Neuronal stem cell (in vitro differentiated cells): ENCODE results near the gene INO80E.
A peak's percentile ranks its signal among the peaks of the same experiment; 100 is the strongest.

Source experiments
- DNase-seq: peaks from one replicate; pipeline ENCODE4 v3.0.0-alpha.2; 2013; ENCODE audit warnings: low spot score
- H2AFZ ChIP-seq: one replicate; pipeline ENCODE4 v1.6.1; 2013; ENCODE audit warnings: mild to moderate bottlenecking, low read length, inconsistent platforms
- H2AK5ac ChIP-seq: 2 replicates; pipeline ENCODE4 v1.6.1; 2013; ENCODE audit warnings: low read depth, mild to moderate bottlenecking, inconsistent platforms, low read length, moderate library complexity, mixed read lengths
- H2BK120ac ChIP-seq: 2 replicates; pipeline ENCODE4 v1.6.1; 2013; ENCODE audit warnings: low read depth, mild to moderate bottlenecking, inconsistent platforms, low read length, moderate library complexity, mixed read lengths
- H2BK12ac ChIP-seq: one replicate; pipeline ENCODE4 v1.6.1; 2013; ENCODE audit warnings: low read length, inconsistent platforms
- H2BK15ac ChIP-seq: 2 replicates; pipeline ENCODE4 v1.6.1; 2013; ENCODE audit warnings: mild to moderate bottlenecking, low read length, inconsistent platforms, mixed read lengths
- H2BK5ac ChIP-seq: one replicate; pipeline ENCODE4 v1.6.1; 2013; ENCODE audit warnings: inconsistent platforms, mild to moderate bottlenecking, low read length, moderate library complexity
- H3K14ac ChIP-seq: one replicate; pipeline ENCODE4 v1.6.1; 2013; ENCODE audit warnings: low read length, inconsistent platforms
- H3K18ac ChIP-seq: 2 replicates; pipeline ENCODE4 v1.6.1; 2013; ENCODE audit warnings: low read length, inconsistent platforms
- H3K23ac ChIP-seq: 2 replicates; pipeline ENCODE4 v1.6.1; 2013; ENCODE audit warnings: low read depth, mild to moderate bottlenecking, mixed read lengths, low read length, inconsistent platforms; ENCODE audit not compliant: poor library complexity
- H3K27ac ChIP-seq: replicated peaks from 3 replicates; pipeline ENCODE4 v1.5.1; 2013; ENCODE audit warnings: low read length, inconsistent platforms
- H3K27me3 ChIP-seq, 3 experiments: 2 replicates each; pipeline ENCODE4 v1.6.1; 2013; ENCODE audit warnings: low read length in 3 of 3, mild to moderate bottlenecking in 2 of 3, inconsistent platforms in 1 of 3, low read depth in 1 of 3, mixed read lengths in 1 of 3, moderate library complexity in 1 of 3; ENCODE audit not compliant: control insufficient read depth in 3 of 3, insufficient read depth in 3 of 3
- H3K36me3 ChIP-seq, 2 donors: replicated peaks in 1 of 2; 2 replicates each; pipeline ENCODE4 v1.6.1; 2013; ENCODE audit warnings: low read length in 2 of 2; ENCODE audit not compliant: control insufficient read depth in 2 of 2, insufficient read depth in 2 of 2
- H3K4ac ChIP-seq: 2 replicates; pipeline ENCODE4 v1.6.1; 2013; ENCODE audit warnings: inconsistent platforms, mild to moderate bottlenecking, low read length, moderate library complexity
- H3K4me1 ChIP-seq, 2 donors: 1 replicate in 1 of 2; 2 replicates in 1 of 2; pipeline ENCODE4 v1.6.1; 2013; ENCODE audit warnings: low read length in 2 of 2, low read depth in 1 of 2; ENCODE audit not compliant: control insufficient read depth in 2 of 2, insufficient read depth in 1 of 2
- H3K4me2 ChIP-seq: one replicate; pipeline ENCODE4 v1.6.1; 2013; ENCODE audit warnings: mild to moderate bottlenecking, low read length, inconsistent platforms; ENCODE audit not compliant: insufficient read depth, poor library complexity, severe bottlenecking
- H3K4me3 ChIP-seq, 2 donors: 2 replicates each; pipeline ENCODE4 v1.5.1; 2013; ENCODE audit warnings: low read length in 2 of 2, mild to moderate bottlenecking in 2 of 2, inconsistent platforms in 1 of 2, moderate library complexity in 1 of 2
- H3K79me1 ChIP-seq: one replicate; pipeline ENCODE4 v1.6.1; 2013; ENCODE audit warnings: low read depth, mild to moderate bottlenecking, inconsistent platforms, low read length, moderate library complexity
- H3K9ac ChIP-seq: one replicate; pipeline ENCODE4 v1.6.1; 2013; ENCODE audit warnings: mild to moderate bottlenecking, low read depth, low read length, inconsistent platforms; ENCODE audit not compliant: poor library complexity
- H3K9me3 ChIP-seq, 2 donors: replicated peaks in 1 of 2; 2 replicates each; pipeline versions ENCODE3 to v1.6.1; 2013; ENCODE audit warnings: low read length in 2 of 2, mild to moderate bottlenecking in 2 of 2, inconsistent platforms in 1 of 2, low read depth in 1 of 2, mixed read lengths in 1 of 2, moderate library complexity in 1 of 2; ENCODE audit not compliant: control insufficient read depth in 2 of 2, insufficient read depth in 1 of 2
- H4K8ac ChIP-seq: one replicate; pipeline ENCODE4 v1.6.1; 2013; ENCODE audit warnings: low read depth, mild to moderate bottlenecking, inconsistent platforms, low read length, moderate library complexity
- H4K91ac ChIP-seq: one replicate; pipeline ENCODE4 v1.6.1; 2013; ENCODE audit warnings: low read length, low read depth, mild to moderate bottlenecking, inconsistent platforms; ENCODE audit not compliant: poor library complexity
- WGBS, 2 donors: extraction: QIAGEN DNeasy Blood & Tissue Kit; methylation state at CpG; one replicate each; pipeline ENCODE4 v1.1.7; 2013; ENCODE audit warnings: missing lambda C conversion rate in 2 of 2, mixed read lengths in 1 of 2; ENCODE audit not compliant: insufficient read length in 2 of 2, insufficient replicate concordance in 1 of 2; ENCODE audit errors: extremely low coverage in 2 of 2; 5-methylcytosine and 5-hydroxymethylcytosine counted together

The INO80E gene

GRCh38 chr16:30030011-30030685 is 34.1 kb downstream of the INO80E start:
- H3K27me3 ChIP-seq: peaks cover 0 to 24% (median under 1%) of the 10 kb centered on the region in 3 experiments

GRCh38 chr16:30030841-30031413 is 34.9 kb downstream of the INO80E start, which contains the start of gene TLCD3B:
TLCD3B (minus strand) TSS chr16:30031271; CDS start chr16:30030527, 744 bp downstream.
- peak within 1 kb of the TSS; percentile 49 for H3K14ac ChIP-seq
- peak within 1 kb of the TSS; percentile 91 for H2AK5ac ChIP-seq
- peak within 1 kb of the TSS; percentile 82 for H3K4me2 ChIP-seq
- no peak within 1 kb of the TSS for H4K8ac ChIP-seq
- H3K23ac ChIP-seq: peak within 1 kb of the TSS; percentile 76
- peaks cover 0 to 19% (median 2%) of the 10 kb centered on the region in 3 experiments for H3K27me3 ChIP-seq
- H2BK120ac ChIP-seq: no peak within 1 kb of the TSS
- H3K4me1 ChIP-seq: peaks cover 12 to 25% of the 10 kb centered on the region in 2 donors
- no CpG with 5 or more reads among the region's 27 CpGs for WGBS, 2 donors
- peak within 1 kb of the TSS; percentile 84 for H2BK15ac ChIP-seq
- H4K91ac ChIP-seq: no peak within 1 kb of the TSS
- peak within 1 kb of the TSS; percentile 94 for H3K18ac ChIP-seq
- peak within 1 kb of the TSS; percentile 54 for H2BK5ac ChIP-seq
- DNase-seq: peak; percentile 42
- H3K4me3 ChIP-seq: peak within 1 kb of the TSS; percentile 45 to 78
- H2BK12ac ChIP-seq: peak within 1 kb of the TSS; percentile 51
- H3K9me3 ChIP-seq: no peaks in the 10 kb centered on the region
- peaks cover 0 to 4% of the 10 kb centered on the region in 2 donors for H3K36me3 ChIP-seq
- peak within 1 kb of the TSS; percentile 94 for H2AFZ ChIP-seq
- H3K9ac ChIP-seq: peak within 1 kb of the TSS; percentile 75
- no peak within 1 kb of the TSS for H3K27ac ChIP-seq
- H3K4ac ChIP-seq: peak within 1 kb of the TSS; percentile 13
- H3K79me1 ChIP-seq: peaks cover 2% of the 10 kb centered on the region

More at GRCh38 chr16:30030011-30030685, 34.1 kb downstream of the INO80E start:
- H3K79me1 ChIP-seq: peaks cover under 1% of the 10 kb centered on the region
- peaks cover 12 to 24% of the 10 kb centered on the region in 2 donors for H3K4me1 ChIP-seq
- no peak overlapping the region for H4K8ac ChIP-seq
- peak overlapping the region; percentile 54 for H2AK5ac ChIP-seq
- H2BK12ac ChIP-seq: no peak overlapping the region
- no peak overlapping the region for H3K4ac ChIP-seq
- H4K91ac ChIP-seq: no peak overlapping the region
- H3K18ac ChIP-seq: peak overlapping the region; percentile 94
- H3K23ac ChIP-seq: no peak overlapping the region
- no peaks in the 10 kb centered on the region for H3K9me3 ChIP-seq
- no peak overlapping the region for H3K27ac ChIP-seq
- H3K36me3 ChIP-seq: peaks cover 0 to 7% of the 10 kb centered on the region in 2 donors
- H2AFZ ChIP-seq: peak overlapping the region; percentile 94
- no CpG with 5 or more reads among the region's 23 CpGs for WGBS, 2 donors
- peak overlapping the region; percentile 82 for H3K4me2 ChIP-seq
- peak overlapping the region; percentile 45 to 78 for H3K4me3 ChIP-seq
- H2BK15ac ChIP-seq: peak overlapping the region; percentile 26
- DNase-seq: no peak
- H3K14ac ChIP-seq: no peak overlapping the region
- peak overlapping the region; percentile 75 for H3K9ac ChIP-seq
- H2BK120ac ChIP-seq: no peak overlapping the region
- H2BK5ac ChIP-seq: peak overlapping the region; percentile 54

GRCh38 chr16:30031477-30031918 is 35.5 kb downstream of the INO80E start:
- Histone ChIP-seq H3K36me3 (peaks cover 0 to 4% of the 10 kb centered on the region in 2 donors), H3K79me1 (peaks cover 2% of the 10 kb centered on the region), H3K4me1 (peaks cover 12 to 25% of the 10 kb centered on the region in 2 donors), H3K4me3 (peak overlapping the region; percentile 45 to 75), H2AK5ac (peak overlapping the region; percentile 91), H3K27me3 (peaks cover 0 to 19% (median 2%) of the 10 kb centered on the region in 3 experiments), H2BK12ac (peak overlapping the region; percentile 51), H3K27ac (no peak overlapping the region), H3K4ac (peak overlapping the region; percentile 13), H2AFZ (peak overlapping the region; percentile 94), H4K91ac (no peak overlapping the region), H2BK120ac (no peak overlapping the region), H3K14ac (peak overlapping the region; percentile 14), H2BK15ac (peak overlapping the region; percentile 84), H3K9me3 (no peaks in the 10 kb centered on the region), H3K4me2 (peak overlapping the region; percentile 82), H3K23ac (peak overlapping the region; percentile 76), H3K18ac (peak overlapping the region; percentile 90), H4K8ac (no peak overlapping the region), H3K9ac (peak overlapping the region; percentile 66), H2BK5ac (peak overlapping the region; percentile 5)
- no peak for DNase-seq
- no CpG with 5 or more reads among the region's 11 CpGs for WGBS, 2 donors
